ENCODE data around the gene C1orf141. TPM values are rescaled to one million over a fixed set of nuclear protein-coding genes. Genes with fewer than 3 reads are reported as not detected.

Gene C1orf141
- 0.29 TPM for polyA plus RNA-seq (2013)

- 10% methylated on average over 26 of the region's 28 CpGs for WGBS (ENCODE audit: insufficient coverage)
- Histone ChIP-seq H3K4me3 (ENCODE audit: control insufficient read depth in 1 of 7, extremely low read depth in 1 of 7, insufficient read depth in 4 of 7, low read depth in 2 of 7, low read length in 6 of 7) (peak within 1 kb of the TSS in 5 of 7 experiments; percentile 25 to 78 (median 57)), H3K9me3 (ENCODE audit: control extremely low read depth in 1 of 5, control insufficient read depth in 4 of 5, insufficient read depth in 2 of 5, low read depth in 1 of 5, low read length in 4 of 5) (no peaks in the 10 kb centered on the region), H3K4me1 (ENCODE audit: control extremely low read depth in 1 of 4, control insufficient read depth in 4 of 4, insufficient read depth in 4 of 4, low read length in 3 of 4) (peaks cover 0 to 11% (median 7%) of the 10 kb centered on the region in 4 experiments), H3K27me3 (replicated peaks in 2 of 5; ENCODE audit: control insufficient read depth in 4 of 5, insufficient read depth in 5 of 5, low read length in 4 of 5) (no peaks in the 10 kb centered on the region), H3K27ac (ENCODE audit: insufficient read depth in 1 of 2, low read depth in 1 of 2, low read length in 2 of 2, poor library complexity in 1 of 2, severe bottlenecking in 2 of 2) (no peak within 1 kb of the TSS), H3K36me3 (ENCODE audit: control insufficient read depth in 4 of 4, insufficient read depth in 4 of 4, low read length in 3 of 4) (no peaks in the 10 kb centered on the region)
- ChIA-PET CTCF (interaction anchor here (0.8 to 3.5 kb wide), 4 partner anchors 10 to 77 kb away, joined by 3 to 17 read pairs (median 9); no protein-coding TSS in a partner anchor), POLR2A (interaction anchor here (0.6 to 0.7 kb wide), 2 partner anchors 28 to 672 kb away, joined by 3 to 4 read pairs; no protein-coding TSS in a partner anchor)
- peak; percentile 34 to 68 (median 53) for DNase-seq
These were observed at the start of gene C1orf141 for GRCh38 chr1:67134695-67135094. Gene C1orf141 (minus strand): TSS chr1:67134970. CDS start chr1:67127240, 7,730 bp downstream.

GRCh38 chr1:67175530-67176087, 40.8 kb upstream of the C1orf141 start:
- CTCF ChIA-PET: interaction anchor here (1.7 kb wide), 1 partner anchor 14 kb away, joined by 3 read pairs; no protein-coding TSS in a partner anchor

GRCh38 chr1:67174716-67175284, 40.0 kb upstream of the C1orf141 start:
- H3K27me3 ChIP-seq (replicated peaks in 2 of 5; ENCODE audit: control insufficient read depth in 4 of 5, insufficient read depth in 5 of 5, low read length in 4 of 5): peaks cover 0 to 35% (median 18%) of the 10 kb centered on the region in 5 experiments
- ChIA-PET POLR2A (interaction anchor here (0.6 kb wide), 1 partner anchor 1012 kb away, joined by 4 read pairs; no protein-coding TSS in a partner anchor), CTCF (interaction anchor here (1.0 kb wide), 1 partner anchor 8 kb away, joined by 3 read pairs; no protein-coding TSS in a partner anchor)
- H3K4me1 ChIP-seq (ENCODE audit: control extremely low read depth in 1 of 4, control insufficient read depth in 4 of 4, insufficient read depth in 4 of 4, low read length in 3 of 4): peaks cover 6 to 16% (median 12%) of the 10 kb centered on the region in 4 experiments
- H3K9me3 ChIP-seq (ENCODE audit: control extremely low read depth in 1 of 5, control insufficient read depth in 4 of 5, insufficient read depth in 2 of 5, low read depth in 1 of 5, low read length in 4 of 5): no peaks in the 10 kb centered on the region
- H3K27ac ChIP-seq (ENCODE audit: insufficient read depth in 1 of 2, low read depth in 1 of 2, low read length in 2 of 2, poor library complexity in 1 of 2, severe bottlenecking in 2 of 2): no peak overlapping the region
- no peak for DNase-seq
- no peak overlapping the region for H3K4me3 ChIP-seq (ENCODE audit: control insufficient read depth in 1 of 7, extremely low read depth in 1 of 7, insufficient read depth in 4 of 7, low read depth in 2 of 7, low read length in 6 of 7)
- WGBS (ENCODE audit: insufficient coverage): 100% methylated on average over 1 of the region's 2 CpGs
- no peaks in the 10 kb centered on the region for H3K36me3 ChIP-seq (ENCODE audit: control insufficient read depth in 4 of 4, insufficient read depth in 4 of 4, low read length in 3 of 4)

More at GRCh38 chr1:67175530-67176087, 40.8 kb upstream of the C1orf141 start:
- H3K4me1 ChIP-seq (ENCODE audit: control extremely low read depth in 1 of 4, control insufficient read depth in 4 of 4, insufficient read depth in 4 of 4, low read length in 3 of 4): peaks cover 5 to 13% (median 8%) of the 10 kb centered on the region in 4 experiments
- POLR2A ChIA-PET: no interaction called here
- peaks cover 0 to 32% (median 16%) of the 10 kb centered on the region in 5 experiments for H3K27me3 ChIP-seq (replicated peaks in 2 of 5; ENCODE audit: control insufficient read depth in 4 of 5, insufficient read depth in 5 of 5, low read length in 4 of 5)
- no peak for DNase-seq
- 89% methylated on average over 2 of the region's 3 CpGs for WGBS (ENCODE audit: insufficient coverage)
- H3K36me3 ChIP-seq (ENCODE audit: control insufficient read depth in 4 of 4, insufficient read depth in 4 of 4, low read length in 3 of 4): no peaks in the 10 kb centered on the region
- H3K4me3 ChIP-seq (ENCODE audit: control insufficient read depth in 1 of 7, extremely low read depth in 1 of 7, insufficient read depth in 4 of 7, low read depth in 2 of 7, low read length in 6 of 7): no peak overlapping the region
- H3K9me3 ChIP-seq (ENCODE audit: control extremely low read depth in 1 of 5, control insufficient read depth in 4 of 5, insufficient read depth in 2 of 5, low read depth in 1 of 5, low read length in 4 of 5): no peaks in the 10 kb centered on the region
- H3K27ac ChIP-seq (ENCODE audit: insufficient read depth in 1 of 2, low read depth in 1 of 2, low read length in 2 of 2, poor library complexity in 1 of 2, severe bottlenecking in 2 of 2): no peak overlapping the region

- ChIA-PET POLR2A (no interaction called here), CTCF (no interaction called here)
- no peak overlapping the region for H3K4me3 ChIP-seq (ENCODE audit: control insufficient read depth in 1 of 7, extremely low read depth in 1 of 7, insufficient read depth in 4 of 7, low read depth in 2 of 7, low read length in 6 of 7)
- DNase-seq: no peak
- peaks cover 0 to 43% (median 22%) of the 10 kb centered on the region in 5 experiments for H3K27me3 ChIP-seq (replicated peaks in 2 of 5; ENCODE audit: control insufficient read depth in 4 of 5, insufficient read depth in 5 of 5, low read length in 4 of 5)
- H3K4me1 ChIP-seq (ENCODE audit: control extremely low read depth in 1 of 4, control insufficient read depth in 4 of 4, insufficient read depth in 4 of 4, low read length in 3 of 4): peaks cover 6 to 16% (median 12%) of the 10 kb centered on the region in 4 experiments
- no peak overlapping the region for H3K27ac ChIP-seq (ENCODE audit: insufficient read depth in 1 of 2, low read depth in 1 of 2, low read length in 2 of 2, poor library complexity in 1 of 2, severe bottlenecking in 2 of 2)
- H3K9me3 ChIP-seq (ENCODE audit: control extremely low read depth in 1 of 5, control insufficient read depth in 4 of 5, insufficient read depth in 2 of 5, low read depth in 1 of 5, low read length in 4 of 5): no peaks in the 10 kb centered on the region
- H3K36me3 ChIP-seq (ENCODE audit: control insufficient read depth in 4 of 4, insufficient read depth in 4 of 4, low read length in 3 of 4): no peaks in the 10 kb centered on the region
These were observed 39.2 kb upstream of the C1orf141 start for GRCh38 chr1:67173988-67174387.

- ChIA-PET CTCF (interaction anchor here (0.6 to 3.7 kb wide), 3 partner anchors 10 to 37 kb away, joined by 3 to 16 read pairs (median 3); no protein-coding TSS in a partner anchor), POLR2A (no interaction called here)
- Histone ChIP-seq H3K9me3 (ENCODE audit: control extremely low read depth in 1 of 5, control insufficient read depth in 4 of 5, insufficient read depth in 2 of 5, low read depth in 1 of 5, low read length in 4 of 5) (no peaks in the 10 kb centered on the region), H3K27me3 (replicated peaks in 2 of 5; ENCODE audit: control insufficient read depth in 4 of 5, insufficient read depth in 5 of 5, low read length in 4 of 5) (peaks cover 0 to 63% (median 25%) of the 10 kb centered on the region in 5 experiments), H3K36me3 (ENCODE audit: control insufficient read depth in 4 of 4, insufficient read depth in 4 of 4, low read length in 3 of 4) (no peaks in the 10 kb centered on the region), H3K4me3 (ENCODE audit: control insufficient read depth in 1 of 7, extremely low read depth in 1 of 7, insufficient read depth in 4 of 7, low read depth in 2 of 7, low read length in 6 of 7) (no peak overlapping the region), H3K27ac (ENCODE audit: insufficient read depth in 1 of 2, low read depth in 1 of 2, low read length in 2 of 2, poor library complexity in 1 of 2, severe bottlenecking in 2 of 2) (no peak overlapping the region), H3K4me1 (ENCODE audit: control extremely low read depth in 1 of 4, control insufficient read depth in 4 of 4, insufficient read depth in 4 of 4, low read length in 3 of 4) (peaks cover 6 to 16% (median 12%) of the 10 kb centered on the region in 4 experiments)
- DNase-seq: peak in 1 of 3 donors; percentile 15
- WGBS (ENCODE audit: insufficient coverage): 100% methylated on average over 1 of the region's 1 CpG
These were observed 37.2 kb upstream of the C1orf141 start for GRCh38 chr1:67171978-67172377.

GRCh38 chr1:67171574-67171955, 36.8 kb upstream of the C1orf141 start:
- Histone ChIP-seq H3K36me3 (ENCODE audit: control insufficient read depth in 4 of 4, insufficient read depth in 4 of 4, low read length in 3 of 4) (no peaks in the 10 kb centered on the region), H3K4me3 (ENCODE audit: control insufficient read depth in 1 of 7, extremely low read depth in 1 of 7, insufficient read depth in 4 of 7, low read depth in 2 of 7, low read length in 6 of 7) (no peak overlapping the region), H3K27me3 (replicated peaks in 2 of 5; ENCODE audit: control insufficient read depth in 4 of 5, insufficient read depth in 5 of 5, low read length in 4 of 5) (peaks cover 0 to 65% (median 29%) of the 10 kb centered on the region in 5 experiments), H3K9me3 (ENCODE audit: control extremely low read depth in 1 of 5, control insufficient read depth in 4 of 5, insufficient read depth in 2 of 5, low read depth in 1 of 5, low read length in 4 of 5) (no peaks in the 10 kb centered on the region), H3K27ac (ENCODE audit: insufficient read depth in 1 of 2, low read depth in 1 of 2, low read length in 2 of 2, poor library complexity in 1 of 2, severe bottlenecking in 2 of 2) (no peak overlapping the region), H3K4me1 (ENCODE audit: control extremely low read depth in 1 of 4, control insufficient read depth in 4 of 4, insufficient read depth in 4 of 4, low read length in 3 of 4) (peaks cover 6 to 16% (median 12%) of the 10 kb centered on the region in 4 experiments)
- DNase-seq: no peak
- WGBS (ENCODE audit: insufficient coverage): no CpG with 5 or more reads among the region's 2 CpGs
- POLR2A ChIA-PET: interaction anchor here (1.2 kb wide), 1 partner anchor 10 kb away, joined by 5 read pairs; no protein-coding TSS in a partner anchor
- CTCF ChIA-PET: interaction anchor here (0.6 to 3.7 kb wide), 5 partner anchors 9 to 42 kb away, joined by 3 to 16 read pairs (median 3); no protein-coding TSS in a partner anchor

Data from common myeloid progenitor, CD34-positive (primary cell).